CD14-positive monocyte (primary cell): Measurements from ENCODE around the gene SYNE1. TPM values are rescaled to one million over a fixed set of nuclear protein-coding genes. Genes with fewer than 3 reads are reported as not detected.

Experiments used
- DNase-seq, 3 donors: peaks; one replicate each; pipeline ENCODE4 v3.0.0-alpha.2; 2011 to 2022
- H2AFZ ChIP-seq: 2 replicates; pipeline ENCODE4 v1.6.0; 2012; ENCODE audit warnings: mild to moderate bottlenecking, low read depth, low read length, inconsistent platforms; ENCODE audit not compliant: insufficient read depth, poor library complexity, severe bottlenecking
- H3K27ac ChIP-seq, 2 donors: 1 replicate in 1 of 2; 2 replicates in 1 of 2; pipeline ENCODE4 v1.5.1; 2012 to 2013; ENCODE audit warnings: low read length in 2 of 2, control low read depth in 1 of 2, inconsistent platforms in 1 of 2, low read depth in 1 of 2, mild to moderate bottlenecking in 1 of 2
- H3K27me3 ChIP-seq, 2 donors: one replicate each; pipeline versions ENCODE4 v1.6.0 to v1.6.1; 2011 to 2013; ENCODE audit warnings: low read length in 2 of 2; ENCODE audit not compliant: control insufficient read depth in 2 of 2, insufficient read depth in 2 of 2
- H3K36me3 ChIP-seq, 2 donors: replicated peaks in 1 of 2; 1 replicate in 1 of 2; 2 replicates in 1 of 2; pipeline versions ENCODE4 v1.5.1 to v1.6.1; 2012 to 2013; ENCODE audit warnings: low read length in 2 of 2, control low read depth in 1 of 2, inconsistent platforms in 1 of 2, mild to moderate bottlenecking in 1 of 2; ENCODE audit not compliant: insufficient read depth in 2 of 2, control insufficient read depth in 1 of 2
- H3K4me1 ChIP-seq, 2 donors: 1 replicate in 1 of 2; 2 replicates in 1 of 2; pipeline versions ENCODE4 v1.5.1 to v1.6.1; 2012 to 2013; ENCODE audit warnings: low read length in 2 of 2, control low read depth in 1 of 2, inconsistent platforms in 1 of 2, mild to moderate bottlenecking in 1 of 2, moderate library complexity in 1 of 2; ENCODE audit not compliant: insufficient read depth in 2 of 2, control insufficient read depth in 1 of 2
- H3K4me2 ChIP-seq: replicated peaks from 2 replicates; pipeline ENCODE3; 2012; ENCODE audit warnings: low read length, moderate library complexity, mild to moderate bottlenecking; ENCODE audit not compliant: poor library complexity, severe bottlenecking; ENCODE audit errors: extremely low read depth
- H3K4me3 ChIP-seq, 3 experiments: fragments of 200-600 bp in 1 of 3; sonication (generic) in 1 of 3; replicated peaks in 1 of 3; 1 replicate in 2 of 3; 2 replicates in 1 of 3; pipeline ENCODE4 v1.5.1; 2011 to 2013; ENCODE audit warnings: low read length in 3 of 3, mild to moderate bottlenecking in 3 of 3, control low read depth in 2 of 3, low read depth in 2 of 3, inconsistent platforms in 1 of 3, moderate library complexity in 1 of 3
- H3K79me2 ChIP-seq: 2 replicates; pipeline ENCODE4 v1.6.0; 2012; ENCODE audit warnings: mild to moderate bottlenecking, control low read depth, inconsistent platforms, low read length, moderate library complexity; ENCODE audit not compliant: insufficient read depth
- H3K9ac ChIP-seq: 2 replicates; pipeline ENCODE4 v1.6.0; 2017; ENCODE audit warnings: low read length, mild to moderate bottlenecking; ENCODE audit not compliant: insufficient read depth, poor library complexity, severe bottlenecking
- H3K9me3 ChIP-seq, 2 donors: replicated peaks in 1 of 2; 1 replicate in 1 of 2; 2 replicates in 1 of 2; pipeline versions ENCODE4 v1.5.1 to v1.6.1; 2012 to 2013; ENCODE audit warnings: low read length in 2 of 2, control low read depth in 1 of 2; ENCODE audit not compliant: control insufficient read depth in 1 of 2, insufficient read depth in 1 of 2
- H4K20me1 ChIP-seq: 2 replicates; pipeline ENCODE4 v1.6.0; 2012; ENCODE audit warnings: mild to moderate bottlenecking, low read length, control low read depth, moderate library complexity; ENCODE audit not compliant: insufficient read depth
- H3K27ac Mint-ChIP-seq, 7 donors: one replicate each; pipeline ENCODE4 v1.8.0; 2020; ENCODE audit warnings: mild to moderate bottlenecking in 7 of 7, mixed read lengths in 7 of 7, moderate library complexity in 6 of 7, inconsistent platforms in 2 of 7
- H3K27me3 Mint-ChIP-seq, 3 donors: one replicate each; pipeline ENCODE4 v1.8.0; 2021 to 2022; ENCODE audit warnings: low read depth in 3 of 3, mild to moderate bottlenecking in 3 of 3, mixed read lengths in 3 of 3, moderate library complexity in 3 of 3, inconsistent platforms in 1 of 3
- H3K36me3 Mint-ChIP-seq, 2 donors: one replicate each; pipeline ENCODE4 v1.8.0; 2020; ENCODE audit warnings: mixed read lengths in 2 of 2, inconsistent platforms in 1 of 2, mild to moderate bottlenecking in 1 of 2
- H3K4me1 Mint-ChIP-seq: one replicate; pipeline ENCODE4 v1.8.0; 2020; ENCODE audit warnings: mild to moderate bottlenecking, mixed read lengths
- H3K4me3 Mint-ChIP-seq, 2 donors: one replicate each; pipeline ENCODE4 v1.8.0; 2020; ENCODE audit warnings: mild to moderate bottlenecking in 2 of 2, mixed read lengths in 2 of 2, moderate library complexity in 1 of 2
- H3K9me3 Mint-ChIP-seq, 7 donors: one replicate each; pipeline ENCODE4 v1.8.0; 2020 to 2022; ENCODE audit warnings: mixed read lengths in 7 of 7, mild to moderate bottlenecking in 6 of 7, moderate library complexity in 6 of 7, inconsistent platforms in 2 of 7
- WGBS: methylation state at CpG from one replicate; pipeline ENCODE4 v1.1.5; 2013; ENCODE audit warnings: missing lambda C conversion rate; ENCODE audit not compliant: insufficient coverage; 5-methylcytosine and 5-hydroxymethylcytosine counted together
- intact Hi-C, 2 donors: fragments of 100-400 bp; cut with micrococcal nuclease; formaldehyde crosslinking; loops; one replicate each; pipeline versions ENCODE4 v1.15.0 to v1.15.1; 2023
- polyA plus RNA-seq, 3 donors: library from polyadenylated mRNA; depleted of rRNA in 1 of 3; unstranded in 2 of 3; stranded (reverse) in 1 of 3; fragments of 300-500 nt in 2 of 3; fragments of >200 nt in 1 of 3; fragmentation: Illumina TruSeq in 2 of 3; gene quantifications; 1 replicate in 2 of 3; 2 replicates in 1 of 3; pipeline ENCODE4 v1.2.3, GENCODE V29; 2012 to 2021
- TF ChIP-seq, protein P1 (sequence below): fragments of 200-600 bp; IDR thresholded peaks from one replicate; pipeline ENCODE4 v1.8.0; 2022; ENCODE audit warnings: antibody characterized with exemption, mild to moderate bottlenecking

Gene SYNE1
- polyA plus RNA-seq, 3 donors = 3.7 to 24.5 (median 8.1) TPM

DNA sequence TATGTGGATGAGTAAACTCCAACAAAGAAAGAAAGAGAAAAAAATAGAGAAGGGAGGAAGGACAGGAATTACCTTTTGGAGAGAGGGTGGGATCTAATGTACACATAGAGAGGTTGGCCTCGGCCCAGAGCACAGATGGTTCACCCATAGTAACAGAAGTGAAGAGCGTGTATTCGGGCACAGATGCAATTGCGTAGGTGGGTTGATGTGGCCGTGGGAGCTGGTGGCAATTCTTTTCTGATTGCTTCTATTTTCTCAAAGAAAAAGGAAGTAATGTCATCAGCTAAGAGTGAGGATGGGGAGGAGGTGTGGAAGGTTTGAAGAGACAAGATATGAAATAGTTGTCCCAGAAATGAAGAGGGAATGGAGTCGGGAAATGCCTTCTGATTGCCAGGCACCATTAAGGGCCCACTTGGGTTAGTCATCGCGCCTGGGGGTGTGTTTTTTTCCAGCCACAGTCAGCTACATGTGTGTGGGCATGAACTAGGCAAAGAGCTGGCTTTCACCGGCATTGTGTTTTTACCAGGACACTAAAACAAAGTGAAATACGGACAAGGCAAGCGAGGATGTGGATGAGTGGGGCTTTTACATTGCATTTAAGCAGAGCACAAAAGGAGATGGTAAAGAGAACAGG lies 158.7 kb downstream of the SYNE1 start:
- Mint-ChIP-seq H3K36me3 (peaks cover 10 to 11% of the 10 kb centered on the region in 2 donors), H3K27ac (no peak overlapping the region), H3K27me3 (no peaks in the 10 kb centered on the region), H3K4me1 (no peaks in the 10 kb centered on the region), H3K4me3 (no peak overlapping the region), H3K9me3 (peaks cover 0 to 8% (median 0%) of the 10 kb centered on the region in 7 donors)
- 94% methylated on average over 11 of the region's 11 CpGs for WGBS
- no peaks in the 10 kb centered on the region for H4K20me1 ChIP-seq
- H3K4me2 ChIP-seq = no peak overlapping the region
- H2AFZ ChIP-seq = no peak overlapping the region
- H3K36me3 ChIP-seq = peaks cover 0 to 7% of the 10 kb centered on the region in 2 donors
- intact Hi-C loops = no loop called here
- H3K9me3 ChIP-seq = no peaks in the 10 kb centered on the region
- H3K9ac ChIP-seq = no peak overlapping the region
- TF ChIP-seq, protein P1, sequence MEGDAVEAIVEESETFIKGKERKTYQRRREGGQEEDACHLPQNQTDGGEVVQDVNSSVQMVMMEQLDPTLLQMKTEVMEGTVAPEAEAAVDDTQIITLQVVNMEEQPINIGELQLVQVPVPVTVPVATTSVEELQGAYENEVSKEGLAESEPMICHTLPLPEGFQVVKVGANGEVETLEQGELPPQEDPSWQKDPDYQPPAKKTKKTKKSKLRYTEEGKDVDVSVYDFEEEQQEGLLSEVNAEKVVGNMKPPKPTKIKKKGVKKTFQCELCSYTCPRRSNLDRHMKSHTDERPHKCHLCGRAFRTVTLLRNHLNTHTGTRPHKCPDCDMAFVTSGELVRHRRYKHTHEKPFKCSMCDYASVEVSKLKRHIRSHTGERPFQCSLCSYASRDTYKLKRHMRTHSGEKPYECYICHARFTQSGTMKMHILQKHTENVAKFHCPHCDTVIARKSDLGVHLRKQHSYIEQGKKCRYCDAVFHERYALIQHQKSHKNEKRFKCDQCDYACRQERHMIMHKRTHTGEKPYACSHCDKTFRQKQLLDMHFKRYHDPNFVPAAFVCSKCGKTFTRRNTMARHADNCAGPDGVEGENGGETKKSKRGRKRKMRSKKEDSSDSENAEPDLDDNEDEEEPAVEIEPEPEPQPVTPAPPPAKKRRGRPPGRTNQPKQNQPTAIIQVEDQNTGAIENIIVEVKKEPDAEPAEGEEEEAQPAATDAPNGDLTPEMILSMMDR = no peak
- H3K27me3 ChIP-seq = no peaks in the 10 kb centered on the region
- H3K4me1 ChIP-seq = no peaks in the 10 kb centered on the region
- no peak overlapping the region for H3K4me3 ChIP-seq
- DNase-seq = no peak
- no peak overlapping the region for H3K27ac ChIP-seq
- H3K79me2 ChIP-seq = no peaks in the 10 kb centered on the region

DNA sequence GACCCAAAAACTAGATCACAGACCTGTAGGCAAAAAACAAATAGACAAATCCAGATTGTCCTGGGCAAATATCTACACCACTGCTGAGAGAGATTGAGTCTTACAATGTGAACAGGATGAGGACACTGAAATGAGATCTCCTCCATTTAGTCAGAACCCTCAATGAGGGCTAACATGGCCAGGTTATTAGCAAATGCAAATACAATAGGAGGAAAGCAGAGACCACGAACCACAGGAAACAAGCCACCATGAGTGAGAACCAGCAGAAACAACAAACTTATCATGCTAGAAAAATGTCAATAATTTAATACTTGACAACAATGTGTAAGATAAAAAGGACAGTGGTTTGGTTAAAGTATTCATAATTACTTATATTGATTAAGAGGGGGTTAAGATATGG lies 162.8 kb downstream of the SYNE1 start:
- TF ChIP-seq, protein P1 = no peak
- no CpG with 5 or more reads among the region's 1 CpG for WGBS
- H3K4me2 ChIP-seq = no peak overlapping the region
- Mint-ChIP-seq H3K9me3 (peaks cover 0 to 8% (median 0%) of the 10 kb centered on the region in 7 donors), H3K36me3 (peaks cover 13 to 16% of the 10 kb centered on the region in 2 donors), H3K27ac (no peak overlapping the region), H3K4me3 (no peak overlapping the region), H3K27me3 (no peaks in the 10 kb centered on the region), H3K4me1 (no peaks in the 10 kb centered on the region)
- no peak overlapping the region for H3K4me3 ChIP-seq
- peaks cover 0 to 9% of the 10 kb centered on the region in 2 donors for H3K36me3 ChIP-seq
- H3K4me1 ChIP-seq = no peaks in the 10 kb centered on the region
- H2AFZ ChIP-seq = no peak overlapping the region
- no peak overlapping the region for H3K9ac ChIP-seq
- H3K9me3 ChIP-seq = no peaks in the 10 kb centered on the region
- no peak for DNase-seq
- no peak overlapping the region for H3K27ac ChIP-seq
- no peaks in the 10 kb centered on the region for H3K79me2 ChIP-seq
- H4K20me1 ChIP-seq = no peaks in the 10 kb centered on the region
- H3K27me3 ChIP-seq = no peaks in the 10 kb centered on the region
- intact Hi-C loops = no loop called here
